Caco-2 (cell line): ENCODE results near the gene LRP1B. TPM values are rescaled to one million over a fixed set of nuclear protein-coding genes. Genes with fewer than 3 reads are reported as not detected.

Source experiments
- BruUV-seq: library from RNA; stranded (reverse); fragments of 400-500 nt; replicated peaks from 2 replicates; lab custom pipeline; 2021; lab: Mats Ljungman, UMichigan
- CTCF ChIA-PET: fragments of 300-600 bp; sonication (Branson Sonifier 250); formaldehyde crosslinking; loops from one replicate; lab custom pipeline; 2022; ENCODE audit warnings: antibody characterized with exemption; lab: Charles Lee
- POLR2A ChIA-PET: fragments of 300-600 bp; sonication (Branson Sonifier 250); formaldehyde crosslinking; loops from one replicate; lab custom pipeline; 2022; ENCODE audit warnings: antibody characterized with exemption; lab: Charles Lee
- DNase-seq, 2 experiments: peaks; one replicate each; pipeline versions ENCODE4 v3.0.0 to v3.0.0-alpha.2; 2020 to 2022
- H3K27me3 ChIP-seq: replicated peaks from 2 replicates; pipeline ENCODE4 v1.6.0; 2011; ENCODE audit warnings: low read length; ENCODE audit not compliant: control insufficient read depth, insufficient read depth
- H3K36me3 ChIP-seq: 2 replicates; pipeline ENCODE4 v1.5.1; 2011; ENCODE audit warnings: low read length; ENCODE audit not compliant: control insufficient read depth, insufficient read depth
- H3K4me1 ChIP-seq: fragments of 250-450 bp; sonication (Bioruptor Pico); 2 replicates; pipeline ENCODE4 v1.5.1; 2020; ENCODE audit warnings: mild to moderate bottlenecking
- H3K4me3 ChIP-seq: 2 replicates; pipeline ENCODE4 v1.5.1; 2011; ENCODE audit warnings: low read depth, mild to moderate bottlenecking, control low read depth, low read length
- H3K9me3 ChIP-seq: fragments of 250-450 bp; sonication (Bioruptor Pico); 2 replicates; pipeline ENCODE4 v1.5.1; 2020; ENCODE audit warnings: mild to moderate bottlenecking, moderate library complexity
- H3K27ac Mint-ChIP-seq: one replicate; pipeline ENCODE4 v1.8.0; 2022; ENCODE audit warnings: mixed read lengths; ENCODE audit not compliant: unreplicated experiment
- H3K27me3 Mint-ChIP-seq: one replicate; pipeline ENCODE4 v1.8.0; 2022; ENCODE audit warnings: mixed read lengths; ENCODE audit not compliant: insufficient read depth, unreplicated experiment
- H3K36me3 Mint-ChIP-seq: one replicate; pipeline ENCODE4 v1.8.0; 2022; ENCODE audit warnings: mild to moderate bottlenecking, mixed read lengths; ENCODE audit not compliant: insufficient read depth, unreplicated experiment
- H3K4me1 Mint-ChIP-seq: one replicate; pipeline ENCODE4 v1.8.0; 2022; ENCODE audit warnings: low read depth, mixed read lengths; ENCODE audit not compliant: unreplicated experiment
- H3K4me3 Mint-ChIP-seq: one replicate; pipeline ENCODE4 v1.8.0; 2022; ENCODE audit warnings: mild to moderate bottlenecking, moderate library complexity, mixed read lengths; ENCODE audit not compliant: unreplicated experiment
- H3K9me3 Mint-ChIP-seq: one replicate; pipeline ENCODE4 v1.8.0; 2022; ENCODE audit warnings: mixed read lengths; ENCODE audit not compliant: unreplicated experiment
- intact Hi-C: fragments of 100-400 bp; cut with micrococcal nuclease; formaldehyde crosslinking; loops from one replicate; pipeline ENCODE4 v1.10.0; 2022; ENCODE audit not compliant: unreplicated experiment
- total RNA-seq: library from RNA; stranded (reverse); gene quantifications from 2 replicates; pipeline ENCODE4 v1.2.3, GENCODE V29; 2022
- TF ChIP-seq, protein P1 (sequence below), 2 experiments: fragments of 200-600 bp in 1 of 2; IDR thresholded peaks; 1 replicate in 1 of 2; 2 replicates in 1 of 2; pipeline versions ENCODE4 v1.5.1 to v1.8.0; 2011 to 2022; ENCODE audit warnings: antibody characterized with exemption in 1 of 2, control low read depth in 1 of 2, inconsistent platforms in 1 of 2, low read depth in 1 of 2, low read length in 1 of 2, mild to moderate bottlenecking in 1 of 2, moderate library complexity in 1 of 2; ENCODE audit not compliant: insufficient read depth in 1 of 2, severe bottlenecking in 1 of 2, unreplicated experiment in 1 of 2

Gene LRP1B
- total RNA-seq, 1 experiment from 2014 or later: not detected

DNA sequence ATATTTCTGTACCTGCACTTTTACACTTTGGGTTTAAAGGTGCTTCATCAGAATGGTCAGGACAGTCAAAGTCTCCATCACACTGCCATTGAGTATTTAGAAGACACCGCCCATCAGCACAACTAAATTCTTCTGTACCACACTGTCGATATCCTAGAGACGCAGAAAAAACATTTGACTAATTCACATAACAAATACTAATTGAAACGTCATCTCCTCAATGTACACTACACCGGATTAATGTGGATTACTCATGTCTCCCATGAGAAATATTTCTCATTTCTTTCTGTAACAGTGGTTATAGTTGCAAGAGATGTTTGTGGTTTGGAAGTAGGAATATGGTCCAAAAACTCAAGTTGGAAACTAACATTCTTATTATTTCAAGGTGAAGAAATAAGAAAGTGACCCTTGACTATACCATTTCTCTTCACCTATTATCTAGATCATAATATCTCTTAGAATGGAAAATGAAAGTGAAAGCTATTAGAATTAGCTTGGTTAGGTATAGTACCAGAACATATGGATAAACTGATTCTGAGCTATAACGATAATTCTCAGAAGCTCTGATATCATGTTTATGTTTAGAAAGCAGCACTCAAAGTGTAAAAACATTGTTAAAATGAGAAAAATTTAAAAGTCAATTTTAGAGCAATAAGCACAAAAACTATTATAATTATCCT is 1627.7 kb downstream of the LRP1B start:
- ChIA-PET CTCF (no interaction called here), POLR2A (no interaction called here)
- no peaks in the 10 kb centered on the region for H3K9me3 Mint-ChIP-seq
- Histone ChIP-seq H3K9me3 (no peaks in the 10 kb centered on the region), H3K4me3 (no peak overlapping the region), H3K4me1 (no peaks in the 10 kb centered on the region), H3K36me3 (no peaks in the 10 kb centered on the region), H3K27me3 (no peaks in the 10 kb centered on the region)
- H3K27ac Mint-ChIP-seq: no peak overlapping the region
- H3K4me1 Mint-ChIP-seq: no peaks in the 10 kb centered on the region
- TF ChIP-seq, protein P1, sequence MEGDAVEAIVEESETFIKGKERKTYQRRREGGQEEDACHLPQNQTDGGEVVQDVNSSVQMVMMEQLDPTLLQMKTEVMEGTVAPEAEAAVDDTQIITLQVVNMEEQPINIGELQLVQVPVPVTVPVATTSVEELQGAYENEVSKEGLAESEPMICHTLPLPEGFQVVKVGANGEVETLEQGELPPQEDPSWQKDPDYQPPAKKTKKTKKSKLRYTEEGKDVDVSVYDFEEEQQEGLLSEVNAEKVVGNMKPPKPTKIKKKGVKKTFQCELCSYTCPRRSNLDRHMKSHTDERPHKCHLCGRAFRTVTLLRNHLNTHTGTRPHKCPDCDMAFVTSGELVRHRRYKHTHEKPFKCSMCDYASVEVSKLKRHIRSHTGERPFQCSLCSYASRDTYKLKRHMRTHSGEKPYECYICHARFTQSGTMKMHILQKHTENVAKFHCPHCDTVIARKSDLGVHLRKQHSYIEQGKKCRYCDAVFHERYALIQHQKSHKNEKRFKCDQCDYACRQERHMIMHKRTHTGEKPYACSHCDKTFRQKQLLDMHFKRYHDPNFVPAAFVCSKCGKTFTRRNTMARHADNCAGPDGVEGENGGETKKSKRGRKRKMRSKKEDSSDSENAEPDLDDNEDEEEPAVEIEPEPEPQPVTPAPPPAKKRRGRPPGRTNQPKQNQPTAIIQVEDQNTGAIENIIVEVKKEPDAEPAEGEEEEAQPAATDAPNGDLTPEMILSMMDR (IDR thresholded peaks at IDR 0.05; ENCODE audit: insufficient read depth in 1 of 2, low read depth in 1 of 2, low read length in 1 of 2, severe bottlenecking in 1 of 2, unreplicated experiment in 1 of 2): no peak
- no peak for DNase-seq
- H3K4me3 Mint-ChIP-seq: no peak overlapping the region
- intact Hi-C loops: no loop called here
- no TSS peak for BruUV-seq
- H3K36me3 Mint-ChIP-seq: no peaks in the 10 kb centered on the region
- H3K27me3 Mint-ChIP-seq: peaks cover 3% of the 10 kb centered on the region

DNA sequence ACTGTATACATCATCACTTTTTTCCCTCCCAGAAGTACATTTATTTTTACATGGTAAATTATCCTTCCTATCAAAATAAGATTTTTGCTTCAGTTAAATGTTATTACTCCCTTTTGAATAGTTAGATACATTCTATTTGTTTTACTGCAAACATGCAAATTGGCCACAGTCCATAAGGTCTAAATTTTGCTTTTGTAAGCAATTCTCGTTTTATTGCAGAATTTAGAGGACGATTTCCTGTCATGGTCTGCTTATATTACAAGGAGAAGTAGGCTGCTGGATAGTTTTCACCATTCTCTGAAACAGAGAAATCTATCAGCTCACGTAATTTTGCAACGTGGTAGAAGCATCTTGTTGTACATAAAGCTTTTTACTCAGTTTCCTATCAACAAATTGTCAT is 1632.5 kb downstream of the LRP1B start:
- ChIA-PET POLR2A (no interaction called here), CTCF (no interaction called here)

DNA sequence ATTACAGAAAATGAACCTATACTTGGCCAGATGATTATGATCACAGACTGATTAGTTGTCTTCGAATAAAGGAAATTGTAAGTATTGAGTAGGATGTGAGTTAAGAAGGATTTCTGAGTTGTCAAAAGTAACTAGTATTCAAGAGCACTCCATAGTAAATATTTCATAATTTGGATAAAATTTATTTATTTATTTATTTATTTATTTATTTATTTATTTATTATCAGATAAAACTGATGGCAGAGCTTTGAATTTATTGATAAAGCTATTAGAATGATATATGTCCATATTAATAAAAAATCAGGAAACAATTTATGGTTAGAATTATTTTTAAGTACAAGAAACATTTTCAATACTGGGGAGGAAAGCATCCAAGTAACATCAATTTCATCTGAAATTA is 1634.1 kb downstream of the LRP1B start:
- DNase-seq: no peak
- no peaks in the 10 kb centered on the region for H3K9me3 Mint-ChIP-seq
- ChIA-PET POLR2A (no interaction called here), CTCF (no interaction called here)
- TF ChIP-seq, protein P1 (IDR thresholded peaks at IDR 0.05; ENCODE audit: insufficient read depth in 1 of 2, low read depth in 1 of 2, low read length in 1 of 2, severe bottlenecking in 1 of 2, unreplicated experiment in 1 of 2): no peak
- Histone ChIP-seq H3K9me3 (no peaks in the 10 kb centered on the region), H3K4me3 (no peak overlapping the region), H3K4me1 (no peaks in the 10 kb centered on the region), H3K27me3 (no peaks in the 10 kb centered on the region), H3K36me3 (no peaks in the 10 kb centered on the region)
- H3K27me3 Mint-ChIP-seq: peaks cover 10% of the 10 kb centered on the region
- no peak overlapping the region for H3K4me3 Mint-ChIP-seq
- intact Hi-C loops: no loop called here
- no peaks in the 10 kb centered on the region for H3K4me1 Mint-ChIP-seq
- BruUV-seq: no TSS peak
- H3K27ac Mint-ChIP-seq: no peak overlapping the region
- no peaks in the 10 kb centered on the region for H3K36me3 Mint-ChIP-seq

More for the DNA sequence above, 1632.5 kb downstream of the LRP1B start:
- no peaks in the 10 kb centered on the region for H3K9me3 Mint-ChIP-seq
- H3K4me3 Mint-ChIP-seq: no peak overlapping the region
- H3K36me3 ChIP-seq: no peaks in the 10 kb centered on the region
- TF ChIP-seq, protein P1 (IDR thresholded peaks at IDR 0.05; ENCODE audit: insufficient read depth in 1 of 2, low read depth in 1 of 2, low read length in 1 of 2, severe bottlenecking in 1 of 2, unreplicated experiment in 1 of 2): no peak
- H3K9me3 ChIP-seq: no peaks in the 10 kb centered on the region
- no peaks in the 10 kb centered on the region for H3K4me1 ChIP-seq
- H3K27me3 Mint-ChIP-seq: peaks cover 6% of the 10 kb centered on the region
- H3K27ac Mint-ChIP-seq: no peak overlapping the region
- BruUV-seq: no TSS peak
- H3K36me3 Mint-ChIP-seq: no peaks in the 10 kb centered on the region
- no peaks in the 10 kb centered on the region for H3K4me1 Mint-ChIP-seq
- intact Hi-C loops: no loop called here
- H3K27me3 ChIP-seq: no peaks in the 10 kb centered on the region
- DNase-seq: no peak
- no peak overlapping the region for H3K4me3 ChIP-seq
